Ishikawa (cell line): Measurements from ENCODE around the gene ZSWIM4.

Source experiments
- CEBPB ChIP-seq: IDR thresholded peaks from 2 replicates; pipeline ENCODE4 v1.6.1; 2012
- CREB1 ChIP-seq: IDR thresholded peaks from 2 replicates; pipeline ENCODE4 v1.6.1; 2012; ENCODE audit warnings: low read depth
- EGR1 ChIP-seq: IDR thresholded peaks from 2 replicates; pipeline ENCODE4 v1.6.1; 2012
- EP300 ChIP-seq: IDR thresholded peaks from 2 replicates; pipeline ENCODE4 v1.6.1; 2012; ENCODE audit warnings: borderline replicate concordance
- FOXM1 ChIP-seq: IDR thresholded peaks from 2 replicates; pipeline ENCODE4 v1.6.1; 2012; ENCODE audit warnings: low read depth, borderline replicate concordance
- NFIC ChIP-seq: IDR thresholded peaks from 2 replicates; pipeline ENCODE4 v1.6.1; 2012
- RAD21 ChIP-seq: IDR thresholded peaks from 2 replicates; pipeline ENCODE4 v1.6.1; 2012; ENCODE audit warnings: low read depth
- TAF1 ChIP-seq: IDR thresholded peaks from 2 replicates; pipeline ENCODE4 v1.6.1; 2012; ENCODE audit warnings: low read depth, mild to moderate bottlenecking
- TCF12 ChIP-seq: IDR thresholded peaks from 2 replicates; pipeline ENCODE4 v1.6.1; 2012; ENCODE audit warnings: low read depth
- TEAD4 ChIP-seq: IDR thresholded peaks from 2 replicates; pipeline ENCODE4 v1.6.1; 2012
- YY1 ChIP-seq: IDR thresholded peaks from 2 replicates; pipeline ENCODE4 v1.6.1; 2012; ENCODE audit warnings: low read depth
- ZBTB7A ChIP-seq: IDR thresholded peaks from 2 replicates; pipeline ENCODE4 v1.6.1; 2012; ENCODE audit warnings: low read depth
- TF ChIP-seq, protein P1 (sequence below): IDR thresholded peaks from 2 replicates; pipeline ENCODE4 v1.6.1; 2012; ENCODE audit warnings: low read depth, mild to moderate bottlenecking
- TF ChIP-seq, protein P2 (sequence below): IDR thresholded peaks from 2 replicates; pipeline ENCODE4 v1.6.1; 2012
- TF ChIP-seq, protein P3 (sequence below): IDR thresholded peaks from 2 replicates; pipeline ENCODE4 v1.6.1; 2012

The ZSWIM4 gene

DNA sequence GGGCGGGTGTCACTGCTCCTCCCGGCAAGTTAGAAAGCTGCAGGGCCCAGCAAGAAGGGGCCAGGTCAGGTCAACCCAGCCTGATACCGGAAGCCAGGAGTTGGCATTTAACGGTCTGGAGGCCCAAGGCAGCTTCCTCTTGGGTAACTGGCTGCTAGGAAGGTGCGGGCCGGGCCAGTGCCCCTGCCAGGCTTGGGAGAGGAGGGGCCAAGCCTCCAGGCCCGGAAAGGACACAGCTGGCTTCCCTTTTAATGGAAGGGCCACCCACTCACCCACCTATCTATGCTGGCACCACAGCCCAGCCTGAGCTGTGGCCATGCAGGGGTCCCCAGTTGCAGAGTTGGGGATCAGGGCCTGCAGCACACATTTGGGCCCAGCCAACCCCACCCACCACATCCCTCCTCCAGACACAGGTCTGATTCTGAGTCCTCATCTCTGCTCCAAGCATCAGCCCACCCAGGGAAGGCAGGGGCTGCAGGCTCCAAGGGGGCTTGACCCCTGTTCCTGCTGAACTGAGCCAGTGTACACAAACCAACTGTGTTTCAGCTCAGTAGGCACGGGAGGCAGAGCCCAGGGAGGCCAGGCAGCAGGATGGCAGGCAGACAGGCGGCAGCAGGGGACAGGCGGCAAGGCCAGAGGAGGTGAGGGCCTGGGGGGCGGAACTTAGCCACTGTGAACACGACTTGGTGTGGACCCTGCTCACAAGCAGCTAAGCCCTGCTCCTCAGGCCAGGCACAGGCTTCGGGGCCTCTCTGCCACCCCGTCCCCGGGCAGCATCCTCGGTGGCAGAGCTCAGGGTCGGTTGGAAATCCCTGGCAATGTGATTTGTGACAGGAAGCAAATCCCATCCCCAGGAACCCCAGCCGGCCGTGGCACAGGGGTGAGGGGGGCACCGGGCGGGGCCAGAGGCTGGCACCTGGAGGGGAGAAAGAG, 40.8 kb downstream of the ZSWIM4 start:
- TF ChIP-seq TCF12 = no peak

DNA sequence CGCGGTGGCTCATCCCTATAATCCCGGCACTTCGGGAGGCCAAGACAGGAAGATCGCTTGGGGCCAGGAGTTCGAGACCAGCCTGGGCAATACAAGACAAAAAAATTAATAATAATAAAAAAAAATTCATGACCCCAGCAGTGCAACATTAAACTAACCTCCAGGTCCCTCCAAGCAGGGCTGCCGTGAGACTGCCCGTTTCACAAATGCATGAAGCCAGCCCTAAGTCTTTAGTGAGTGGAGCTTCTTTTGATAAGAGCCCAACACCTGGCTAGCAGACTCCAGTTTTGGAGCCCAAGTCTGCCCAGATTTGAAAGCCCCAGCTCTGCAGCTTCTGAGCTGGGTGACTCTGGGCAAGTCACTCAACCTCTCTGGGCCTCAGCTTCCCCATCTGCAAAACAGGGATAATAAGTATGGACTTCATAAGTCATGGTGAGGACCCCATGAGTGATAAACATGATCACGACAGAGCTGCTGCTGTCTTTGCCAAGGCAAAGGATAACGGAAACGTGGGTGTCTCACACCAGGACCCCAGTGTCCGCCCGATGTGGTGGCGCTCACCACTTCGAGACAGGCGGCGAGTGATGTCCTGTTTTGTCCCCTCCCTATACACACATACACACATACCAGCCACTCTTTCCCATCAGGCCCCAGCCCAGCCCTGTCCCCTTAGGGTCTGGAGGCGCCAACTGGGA, 43.3 kb downstream of the ZSWIM4 start:
- TF ChIP-seq CREB1 = no peak
- no peak for TF ChIP-seq TCF12
- TF ChIP-seq FOXM1 = no peak
- TF ChIP-seq, protein P1, sequence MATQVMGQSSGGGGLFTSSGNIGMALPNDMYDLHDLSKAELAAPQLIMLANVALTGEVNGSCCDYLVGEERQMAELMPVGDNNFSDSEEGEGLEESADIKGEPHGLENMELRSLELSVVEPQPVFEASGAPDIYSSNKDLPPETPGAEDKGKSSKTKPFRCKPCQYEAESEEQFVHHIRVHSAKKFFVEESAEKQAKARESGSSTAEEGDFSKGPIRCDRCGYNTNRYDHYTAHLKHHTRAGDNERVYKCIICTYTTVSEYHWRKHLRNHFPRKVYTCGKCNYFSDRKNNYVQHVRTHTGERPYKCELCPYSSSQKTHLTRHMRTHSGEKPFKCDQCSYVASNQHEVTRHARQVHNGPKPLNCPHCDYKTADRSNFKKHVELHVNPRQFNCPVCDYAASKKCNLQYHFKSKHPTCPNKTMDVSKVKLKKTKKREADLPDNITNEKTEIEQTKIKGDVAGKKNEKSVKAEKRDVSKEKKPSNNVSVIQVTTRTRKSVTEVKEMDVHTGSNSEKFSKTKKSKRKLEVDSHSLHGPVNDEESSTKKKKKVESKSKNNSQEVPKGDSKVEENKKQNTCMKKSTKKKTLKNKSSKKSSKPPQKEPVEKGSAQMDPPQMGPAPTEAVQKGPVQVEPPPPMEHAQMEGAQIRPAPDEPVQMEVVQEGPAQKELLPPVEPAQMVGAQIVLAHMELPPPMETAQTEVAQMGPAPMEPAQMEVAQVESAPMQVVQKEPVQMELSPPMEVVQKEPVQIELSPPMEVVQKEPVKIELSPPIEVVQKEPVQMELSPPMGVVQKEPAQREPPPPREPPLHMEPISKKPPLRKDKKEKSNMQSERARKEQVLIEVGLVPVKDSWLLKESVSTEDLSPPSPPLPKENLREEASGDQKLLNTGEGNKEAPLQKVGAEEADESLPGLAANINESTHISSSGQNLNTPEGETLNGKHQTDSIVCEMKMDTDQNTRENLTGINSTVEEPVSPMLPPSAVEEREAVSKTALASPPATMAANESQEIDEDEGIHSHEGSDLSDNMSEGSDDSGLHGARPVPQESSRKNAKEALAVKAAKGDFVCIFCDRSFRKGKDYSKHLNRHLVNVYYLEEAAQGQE = no peak
- no peak for TF ChIP-seq TAF1
- no peak for TF ChIP-seq YY1
- TF ChIP-seq ZBTB7A = no peak
- TF ChIP-seq, protein P2, sequence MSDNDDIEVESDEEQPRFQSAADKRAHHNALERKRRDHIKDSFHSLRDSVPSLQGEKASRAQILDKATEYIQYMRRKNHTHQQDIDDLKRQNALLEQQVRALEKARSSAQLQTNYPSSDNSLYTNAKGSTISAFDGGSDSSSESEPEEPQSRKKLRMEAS = no peak
- TF ChIP-seq RAD21 = no peak
- TF ChIP-seq EGR1 = no peak

DNA sequence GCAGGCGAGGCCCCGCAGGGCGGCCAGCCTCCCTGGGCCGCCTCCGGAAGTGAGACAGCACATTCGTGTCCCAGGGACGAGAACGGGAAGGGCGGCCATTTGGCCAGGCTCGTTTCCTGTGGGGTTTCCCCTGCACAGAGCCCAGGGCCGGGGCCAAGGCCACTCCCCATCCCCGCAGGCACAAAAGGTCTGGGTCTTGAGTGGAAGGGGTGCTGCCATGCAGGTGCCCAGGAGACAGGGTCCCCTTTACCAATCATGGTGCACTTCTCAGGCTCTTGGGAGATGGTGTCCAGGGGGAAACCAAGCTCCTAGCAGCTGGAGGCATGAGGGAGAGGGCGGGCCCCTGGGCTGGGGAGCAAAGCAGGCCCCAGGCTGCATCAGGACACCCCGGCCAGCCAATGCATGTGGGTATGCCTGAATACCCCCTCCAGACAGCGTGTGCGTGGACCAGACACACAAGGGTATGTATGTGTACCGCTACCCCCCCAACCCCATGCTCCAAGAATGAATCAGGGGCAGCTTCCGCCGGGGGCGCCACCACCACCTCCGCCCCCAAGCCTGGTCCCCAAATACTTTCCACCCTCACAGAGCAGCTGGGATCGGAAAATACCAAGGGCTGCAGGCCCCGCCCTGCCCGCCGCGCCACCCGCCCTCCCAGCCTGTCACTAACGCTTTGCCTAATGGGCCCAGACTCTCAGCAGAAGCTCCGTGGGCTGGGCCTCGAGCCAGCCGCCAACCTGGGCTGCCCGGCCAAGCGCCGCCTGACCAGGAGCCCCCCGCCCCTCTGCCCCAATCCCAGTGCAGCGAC, 44.1 kb downstream of the ZSWIM4 start:
- TF ChIP-seq CEBPB (no peak), TAF1 (0 out of 2 replicates have a peak, but pooled peaks have one; percentile 10), RAD21 (no peak), CREB1 (no peak), FOXM1 (no peak), NFIC (peak; percentile 68), TEAD4 (peak; percentile 28; the same call in 1 of the 2 replicates), TCF12 (0 out of 2 replicates have a peak, but pooled peaks have one; percentile 16), EP300 (peak; percentile 30; the same call in 1 of the 2 replicates), EGR1 (no peak), ZBTB7A (peak; percentile 92), YY1 (0 out of 2 replicates have a peak, but pooled peaks have one; percentile 52)
- TF ChIP-seq, protein P2 = no peak; the same call in none of the 2 replicates
- TF ChIP-seq, protein P3, sequence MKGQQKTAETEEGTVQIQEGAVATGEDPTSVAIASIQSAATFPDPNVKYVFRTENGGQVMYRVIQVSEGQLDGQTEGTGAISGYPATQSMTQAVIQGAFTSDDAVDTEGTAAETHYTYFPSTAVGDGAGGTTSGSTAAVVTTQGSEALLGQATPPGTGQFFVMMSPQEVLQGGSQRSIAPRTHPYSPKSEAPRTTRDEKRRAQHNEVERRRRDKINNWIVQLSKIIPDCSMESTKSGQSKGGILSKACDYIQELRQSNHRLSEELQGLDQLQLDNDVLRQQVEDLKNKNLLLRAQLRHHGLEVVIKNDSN = no peak
- TF ChIP-seq, protein P1 = no peak

DNA sequence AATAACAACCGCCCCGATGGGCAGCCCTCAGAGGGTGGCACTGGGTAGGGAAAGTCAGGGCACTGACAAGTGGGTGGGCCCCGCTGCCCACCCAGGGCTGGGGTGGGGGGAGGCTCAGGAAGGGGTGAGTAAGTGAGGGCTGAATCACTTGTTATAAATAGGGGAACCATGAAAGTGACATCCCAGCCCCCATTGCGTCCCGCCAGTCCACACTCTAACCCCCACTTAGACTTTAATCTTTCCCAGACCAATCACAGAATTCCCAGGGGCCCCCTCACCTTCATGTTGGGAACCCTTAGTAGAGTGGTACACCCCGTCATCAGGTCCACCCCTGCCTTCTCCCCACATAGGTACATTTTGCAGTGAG, 44.7 kb downstream of the ZSWIM4 start:
- TF ChIP-seq FOXM1 (0 out of 2 replicates have a peak, but pooled peaks have one; percentile 13), TAF1 (peak; percentile 19; the same call in 1 of the 2 replicates), CREB1 (no peak), ZBTB7A (no peak), EP300 (no peak), TCF12 (no peak; the same call in 1 of the 2 replicates), YY1 (no peak), CEBPB (no peak), NFIC (no peak; the same call in 1 of the 2 replicates), EGR1 (no peak), RAD21 (no peak), TEAD4 (no peak)
- TF ChIP-seq, protein P3 = no peak
- TF ChIP-seq, protein P2 = no peak; the same call in 1 of the 2 replicates
- TF ChIP-seq, protein P1 = no peak
